SK-N-SH (cell line): ENCODE measurements around the gene VAMP1. TPM values are rescaled to one million over a fixed set of nuclear protein-coding genes. Genes with fewer than 3 reads are reported as not detected.

ENCODE experiments used
- CHD2 ChIP-seq: fragments of 150-350 bp; IDR thresholded peaks from 2 replicates; pipeline ENCODE4 v1.6.1; 2018; ENCODE audit warnings: low read length; ENCODE audit not compliant: partially characterized antibody
- ELF1 ChIP-seq: IDR thresholded peaks from 2 replicates; pipeline ENCODE4 v1.4.0; 2012
- EZH2phosphoT487 ChIP-seq: fragments of 200-600 bp; sonication (generic); IDR thresholded peaks from 2 replicates; pipeline ENCODE4 v1.6.1; 2017; ENCODE audit warnings: low read depth, mixed run types, mild to moderate bottlenecking, antibody characterized with exemption, moderate library complexity, borderline replicate concordance
- FOSL2 ChIP-seq: IDR thresholded peaks from 2 replicates; pipeline ENCODE4 v1.4.0; 2012; ENCODE audit warnings: low read depth, mild to moderate bottlenecking, moderate library complexity, borderline replicate concordance
- FOXJ3 ChIP-seq: sonication (generic); formaldehyde crosslinking; IDR thresholded peaks from 2 replicates; pipeline ENCODE4 v1.5.1; 2020; ENCODE audit warnings: mild to moderate bottlenecking, missing genetic modification reagents
- FOXM1 ChIP-seq: IDR thresholded peaks from 2 replicates; pipeline ENCODE4 v1.4.0; 2012; ENCODE audit warnings: low read depth, mild to moderate bottlenecking
- GABPA ChIP-seq: IDR thresholded peaks from 2 replicates; pipeline ENCODE4 v1.4.0; 2012; ENCODE audit warnings: low read depth, mild to moderate bottlenecking
- JUND ChIP-seq: IDR thresholded peaks from 2 replicates; pipeline ENCODE4 v1.4.0; 2012
- MEF2A ChIP-seq: IDR thresholded peaks from 2 replicates; pipeline ENCODE4 v1.4.0; 2012; ENCODE audit warnings: low read depth, borderline replicate concordance
- MXI1 ChIP-seq: IDR thresholded peaks from 2 replicates; pipeline ENCODE4 v1.6.1; 2012; ENCODE audit warnings: mild to moderate bottlenecking, low read depth, low read length, improper control_type of control experiment
- NRF1 ChIP-seq: IDR thresholded peaks from 2 replicates; pipeline ENCODE4 v1.6.1; 2012; ENCODE audit warnings: low read depth, mild to moderate bottlenecking, low read length
- POLR2AphosphoS5 ChIP-seq: IDR thresholded peaks from 2 replicates; pipeline ENCODE4 v1.6.1; 2012; ENCODE audit warnings: low read depth, low read length
- RCOR1 ChIP-seq: fragments of 150-350 bp; IDR thresholded peaks from 2 replicates; pipeline ENCODE4 v1.6.1; 2017; ENCODE audit warnings: antibody characterized with exemption, low read length
- RFX5 ChIP-seq: IDR thresholded peaks from 2 replicates; pipeline ENCODE4 v1.6.1; 2012; ENCODE audit warnings: mild to moderate bottlenecking, improper control_type of control experiment, low read length
- SIN3A ChIP-seq: IDR thresholded peaks from 2 replicates; pipeline ENCODE4 v1.6.1; 2012; ENCODE audit warnings: low read depth, mild to moderate bottlenecking, low read length, moderate library complexity, borderline replicate concordance
- TAF1 ChIP-seq: IDR thresholded peaks from 2 replicates; pipeline ENCODE4 v1.6.1; 2012; ENCODE audit warnings: low read depth, mild to moderate bottlenecking, low read length, moderate library complexity, borderline replicate concordance
- TCF12 ChIP-seq: IDR thresholded peaks from 2 replicates; pipeline ENCODE4 v1.4.0; 2012
- TEAD4 ChIP-seq: IDR thresholded peaks from 2 replicates; pipeline ENCODE4 v1.4.0; 2012; ENCODE audit warnings: mild to moderate bottlenecking, borderline replicate concordance; ENCODE audit not compliant: insufficient read depth
- YY1 ChIP-seq: IDR thresholded peaks from 2 replicates; pipeline ENCODE4 v1.4.0; 2012; ENCODE audit warnings: low read depth, mild to moderate bottlenecking
- polyA plus RNA-seq, 3 experiments: library from polyadenylated mRNA; depleted of rRNA; stranded (reverse); fragments of >200 nt; gene quantifications; 2 replicates each; pipeline ENCODE4 v1.2.3, GENCODE V29; 2012
- TF ChIP-seq, protein P1 (sequence below): IDR thresholded peaks from 2 replicates; pipeline ENCODE4 v1.4.0; 2012; ENCODE audit warnings: low read depth
- TF ChIP-seq, protein P2 (sequence below): IDR thresholded peaks from 2 replicates; pipeline ENCODE4 v1.6.1; 2012; ENCODE audit warnings: mild to moderate bottlenecking, low read depth, low read length, moderate library complexity
- TF ChIP-seq, protein P3 (sequence below): IDR thresholded peaks from 2 replicates; pipeline ENCODE4 v1.4.0; 2012; ENCODE audit warnings: low read depth, borderline replicate concordance

VAMP1 gene
- polyA plus RNA-seq, 1 of the 3 experiments (the other 2 are of a cell fraction), result 36.8 TPM

DNA sequence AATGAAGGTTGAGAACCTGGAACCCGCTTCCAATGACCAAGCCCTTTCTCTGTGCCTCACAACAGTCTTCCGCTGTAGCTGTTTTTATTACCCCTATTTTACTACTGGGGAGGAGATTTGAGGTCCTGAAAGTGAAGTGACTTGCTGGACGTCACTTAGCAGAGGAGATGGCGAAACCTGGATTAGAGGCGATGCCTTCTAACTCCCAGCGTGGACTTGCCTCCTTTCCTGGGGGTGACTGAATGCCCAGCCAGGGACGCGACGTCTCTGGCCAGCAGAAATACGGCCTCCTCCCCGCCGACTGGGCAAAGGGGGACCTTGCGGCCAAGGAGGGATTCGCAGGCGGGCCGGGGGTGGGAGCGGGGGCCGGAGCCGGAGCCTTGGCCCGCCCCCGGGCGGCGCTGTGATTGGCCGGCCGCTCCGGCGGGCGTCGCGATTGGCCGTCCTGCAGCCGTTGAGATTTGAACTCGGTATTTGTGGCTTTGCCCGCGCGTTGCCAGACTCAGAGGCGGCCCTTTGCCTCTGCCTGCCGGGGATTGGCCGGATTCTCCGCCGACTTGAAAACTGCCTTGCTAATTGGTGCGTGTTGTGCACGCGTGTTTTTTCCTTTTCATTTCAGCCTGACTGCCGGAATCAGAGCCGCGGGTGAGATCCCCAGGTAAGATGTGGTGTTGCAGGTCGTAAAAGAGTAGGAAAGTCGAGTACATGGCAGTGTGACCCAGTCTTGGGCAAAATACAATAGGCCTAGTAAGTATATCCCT, 23.2 kb upstream of the VAMP1 start, which contains the start of gene NCAPD2 (continued):
- TF ChIP-seq ELF1 (0 out of 2 replicates have a peak, but pooled peaks have one; percentile 2), TCF12 (no peak), YY1 (no peak), FOXJ3 (no peak), TEAD4 (no peak), EZH2phosphoT487 (no peak), FOXM1 (peak; percentile 65; the same call in 1 of the 2 replicates), CHD2 (no peak), NRF1 (no peak), RFX5 (peak; percentile 78), JUND (no peak), GABPA (no peak; the same call in 1 of the 2 replicates), MEF2A (no peak), FOSL2 (no peak), SIN3A (peak; percentile 83), POLR2AphosphoS5 (peak; percentile 66; the same call in 1 of the 2 replicates), MXI1 (peak; percentile 99), RCOR1 (no peak), TAF1 (peak; percentile 75)
- TF ChIP-seq, protein P1, sequence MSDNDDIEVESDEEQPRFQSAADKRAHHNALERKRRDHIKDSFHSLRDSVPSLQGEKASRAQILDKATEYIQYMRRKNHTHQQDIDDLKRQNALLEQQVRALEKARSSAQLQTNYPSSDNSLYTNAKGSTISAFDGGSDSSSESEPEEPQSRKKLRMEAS, result peak; percentile 92
- TF ChIP-seq, protein P2, sequence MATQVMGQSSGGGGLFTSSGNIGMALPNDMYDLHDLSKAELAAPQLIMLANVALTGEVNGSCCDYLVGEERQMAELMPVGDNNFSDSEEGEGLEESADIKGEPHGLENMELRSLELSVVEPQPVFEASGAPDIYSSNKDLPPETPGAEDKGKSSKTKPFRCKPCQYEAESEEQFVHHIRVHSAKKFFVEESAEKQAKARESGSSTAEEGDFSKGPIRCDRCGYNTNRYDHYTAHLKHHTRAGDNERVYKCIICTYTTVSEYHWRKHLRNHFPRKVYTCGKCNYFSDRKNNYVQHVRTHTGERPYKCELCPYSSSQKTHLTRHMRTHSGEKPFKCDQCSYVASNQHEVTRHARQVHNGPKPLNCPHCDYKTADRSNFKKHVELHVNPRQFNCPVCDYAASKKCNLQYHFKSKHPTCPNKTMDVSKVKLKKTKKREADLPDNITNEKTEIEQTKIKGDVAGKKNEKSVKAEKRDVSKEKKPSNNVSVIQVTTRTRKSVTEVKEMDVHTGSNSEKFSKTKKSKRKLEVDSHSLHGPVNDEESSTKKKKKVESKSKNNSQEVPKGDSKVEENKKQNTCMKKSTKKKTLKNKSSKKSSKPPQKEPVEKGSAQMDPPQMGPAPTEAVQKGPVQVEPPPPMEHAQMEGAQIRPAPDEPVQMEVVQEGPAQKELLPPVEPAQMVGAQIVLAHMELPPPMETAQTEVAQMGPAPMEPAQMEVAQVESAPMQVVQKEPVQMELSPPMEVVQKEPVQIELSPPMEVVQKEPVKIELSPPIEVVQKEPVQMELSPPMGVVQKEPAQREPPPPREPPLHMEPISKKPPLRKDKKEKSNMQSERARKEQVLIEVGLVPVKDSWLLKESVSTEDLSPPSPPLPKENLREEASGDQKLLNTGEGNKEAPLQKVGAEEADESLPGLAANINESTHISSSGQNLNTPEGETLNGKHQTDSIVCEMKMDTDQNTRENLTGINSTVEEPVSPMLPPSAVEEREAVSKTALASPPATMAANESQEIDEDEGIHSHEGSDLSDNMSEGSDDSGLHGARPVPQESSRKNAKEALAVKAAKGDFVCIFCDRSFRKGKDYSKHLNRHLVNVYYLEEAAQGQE, result 0 out of 2 replicates have a peak, but pooled peaks have one; percentile 29
- TF ChIP-seq, protein P3, sequence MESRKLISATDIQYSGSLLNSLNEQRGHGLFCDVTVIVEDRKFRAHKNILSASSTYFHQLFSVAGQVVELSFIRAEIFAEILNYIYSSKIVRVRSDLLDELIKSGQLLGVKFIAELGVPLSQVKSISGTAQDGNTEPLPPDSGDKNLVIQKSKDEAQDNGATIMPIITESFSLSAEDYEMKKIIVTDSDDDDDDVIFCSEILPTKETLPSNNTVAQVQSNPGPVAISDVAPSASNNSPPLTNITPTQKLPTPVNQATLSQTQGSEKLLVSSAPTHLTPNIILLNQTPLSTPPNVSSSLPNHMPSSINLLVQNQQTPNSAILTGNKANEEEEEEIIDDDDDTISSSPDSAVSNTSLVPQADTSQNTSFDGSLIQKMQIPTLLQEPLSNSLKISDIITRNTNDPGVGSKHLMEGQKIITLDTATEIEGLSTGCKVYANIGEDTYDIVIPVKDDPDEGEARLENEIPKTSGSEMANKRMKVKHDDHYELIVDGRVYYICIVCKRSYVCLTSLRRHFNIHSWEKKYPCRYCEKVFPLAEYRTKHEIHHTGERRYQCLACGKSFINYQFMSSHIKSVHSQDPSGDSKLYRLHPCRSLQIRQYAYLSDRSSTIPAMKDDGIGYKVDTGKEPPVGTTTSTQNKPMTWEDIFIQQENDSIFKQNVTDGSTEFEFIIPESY, result no peak
